GM13977 (cell line): ENCODE measurements around the gene SYT6.

Experiments
- DNase-seq: peaks from one replicate; pipeline ENCODE4 v3.0.0; 2012; ENCODE audit warnings: low spot score
- CTCF ChIP-seq: IDR thresholded peaks from 2 replicates; pipeline ENCODE4 v1.5.1; 2012; ENCODE audit warnings: mild to moderate bottlenecking, control low read depth; ENCODE audit not compliant: insufficient read depth; ENCODE audit errors: extremely low read depth, missing control alignments
- in situ Hi-C: fragments of 300-500 bp; cut with MboI; formaldehyde crosslinking; loops from one replicate; pipeline ENCODE4 v1.12.0; 2022; ENCODE audit warnings: low sequenced_read_pairs, low pct_unique_long_range_greater_than_20kb, mixed read lengths, inconsistent platforms; ENCODE audit not compliant: unreplicated experiment

The SYT6 gene

DNA sequence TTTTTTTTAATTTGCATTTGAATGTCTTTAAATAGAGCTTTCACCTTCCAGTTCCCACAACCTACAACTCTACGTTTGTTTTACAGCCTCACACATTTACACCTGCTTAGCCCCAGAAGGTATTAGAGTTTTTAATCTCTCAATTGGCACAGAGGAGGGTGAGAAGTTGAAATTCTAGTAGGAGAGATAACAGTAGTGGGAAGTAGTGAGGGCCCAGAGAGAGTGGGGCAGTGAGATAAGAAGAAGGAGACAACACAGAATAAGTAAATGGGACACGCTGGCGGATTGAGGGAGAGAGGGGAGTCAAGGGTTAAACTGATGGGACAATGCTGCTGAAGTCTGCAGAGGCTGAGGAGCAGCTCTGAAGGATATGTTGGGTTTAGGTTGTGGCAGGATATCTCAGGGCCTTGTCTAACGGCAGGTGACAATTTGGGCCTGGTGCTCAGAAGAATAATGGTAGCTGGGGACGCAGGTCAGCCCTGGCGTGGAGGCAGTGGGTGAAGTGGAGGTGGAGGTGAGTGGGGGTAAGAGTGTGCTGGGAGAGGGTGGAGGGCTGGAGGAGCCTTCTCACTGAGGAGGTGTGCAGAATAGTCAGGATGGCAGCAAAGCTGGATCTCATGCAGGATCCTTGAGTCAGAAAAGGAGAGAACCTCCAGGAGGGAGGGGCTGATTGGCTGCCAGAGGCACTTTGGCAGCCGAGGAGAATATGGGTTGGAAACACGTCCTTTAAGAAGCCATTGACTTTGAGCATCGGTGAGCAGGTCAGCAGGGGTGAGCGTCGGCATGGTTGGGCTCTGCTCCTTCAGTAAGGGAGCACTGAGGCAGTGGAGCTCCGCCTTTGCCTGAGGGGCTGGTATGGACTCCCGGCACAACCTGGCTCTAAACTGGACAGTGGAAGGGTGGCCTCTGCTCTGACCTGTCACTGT, 72.9 kb downstream of the SYT6 start:
- TF ChIP-seq CTCF = no peak
- DNase-seq = no peak
- in situ Hi-C loops = no loop called here

DNA sequence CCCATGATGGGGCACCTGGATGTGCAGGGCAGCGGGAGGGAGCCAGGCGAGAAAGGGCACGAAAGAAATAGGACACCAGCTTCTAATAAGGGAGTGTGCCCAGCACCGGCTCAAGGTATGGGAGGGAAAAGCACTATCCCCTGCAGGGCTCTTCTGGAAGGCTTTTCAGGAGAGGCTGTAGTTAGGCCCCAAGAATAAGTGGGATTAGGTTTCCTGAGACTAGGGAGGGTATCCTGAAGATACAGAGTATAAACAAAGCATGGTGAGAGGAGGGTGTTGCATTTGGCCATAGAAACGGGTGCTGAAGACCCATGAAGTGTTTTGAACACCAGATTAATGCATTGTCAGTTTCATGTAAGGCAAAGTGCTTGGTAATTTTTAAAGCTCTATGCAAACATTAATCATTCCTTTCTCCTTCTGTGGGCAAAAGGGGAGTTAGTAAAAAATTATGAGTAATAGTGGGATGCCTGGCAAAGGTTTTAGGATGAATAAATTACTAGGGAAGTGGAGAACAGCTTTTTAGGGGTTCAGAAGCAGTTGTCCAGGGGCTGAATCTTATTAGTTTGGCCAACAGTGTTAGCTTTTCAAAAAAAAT, 74.0 kb downstream of the SYT6 start:
- no peak for TF ChIP-seq CTCF
- no peak for DNase-seq
- in situ Hi-C loops = no loop called here

- TF ChIP-seq CTCF = no peak
- DNase-seq = no peak
- in situ Hi-C loops = no loop called here
These were observed 75.6 kb downstream of the SYT6 start for GRCh38 chr1:114078116-114078515.

- in situ Hi-C loops = no loop called here
- no peak for DNase-seq
- no peak for TF ChIP-seq CTCF
These were observed 76.5 kb downstream of the SYT6 start for GRCh38 chr1:114077188-114077587.

- DNase-seq = no peak
- in situ Hi-C loops = no loop called here
- TF ChIP-seq CTCF = no peak
These were observed 77.4 kb downstream of the SYT6 start for GRCh38 chr1:114076308-114076707.

DNA sequence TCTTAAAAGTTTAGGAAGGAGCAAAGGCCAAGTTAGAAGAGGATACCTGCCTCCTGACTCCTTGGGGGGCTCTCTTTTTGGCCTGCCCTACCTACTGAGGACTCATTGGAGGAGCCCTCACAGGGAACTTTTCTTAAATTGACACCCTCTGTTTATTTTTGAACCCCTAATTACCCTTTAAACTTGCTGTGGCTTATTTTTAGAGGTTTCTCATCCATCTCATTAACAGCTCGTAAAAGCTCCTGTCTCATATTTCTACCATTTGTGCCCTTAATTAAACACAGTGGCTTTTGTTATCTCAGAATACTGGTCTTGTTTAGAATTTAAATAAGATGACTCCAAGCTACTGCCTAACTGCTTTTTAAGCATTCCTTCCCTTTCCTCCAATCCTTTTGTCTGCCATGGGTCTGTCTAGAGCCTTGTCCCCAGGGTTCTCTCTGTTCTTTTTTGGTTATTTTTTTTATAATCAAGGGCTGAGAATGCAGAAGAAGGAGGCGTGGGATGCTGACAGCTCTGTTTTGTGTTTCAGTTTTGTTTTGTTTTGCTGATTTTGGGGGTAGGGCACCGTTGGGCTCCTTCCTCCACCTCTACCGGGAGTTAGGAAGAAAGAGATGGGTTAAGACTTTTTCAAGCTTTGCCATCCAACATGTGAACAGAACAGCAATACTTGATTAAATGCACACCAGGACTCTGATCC, 78.0 kb downstream of the SYT6 start:
- in situ Hi-C loops = no loop called here
- DNase-seq = no peak
- no peak for TF ChIP-seq CTCF
